NCI-H1930 (cell line): ENCODE data around the gene GPC2.
"Not testable (repeated sequence)": the region's sequence is repeated elsewhere in the genome, so short reads cannot be mapped to it uniquely, and the experiment has no call there.

ENCODE experiments used
- DNase-seq, 2 experiments: peaks; one replicate each; lab custom pipeline; 2025; lab: John Stamatoyannopoulos, UW

The GPC2 gene

GRCh38 chr7:100177045-100178001, at the start of gene GPC2, which contains the start of gene STAG3:
TSS of gene GPC2 (minus strand) at chr7:100177381. CDS start at chr7:100177199, 182 bp downstream.
TSS of gene STAG3 (plus strand) at chr7:100177918. CDS start at chr7:100180557, 2,639 bp downstream.
- DNase-seq = peak; percentile 100

GRCh38 chr7:100224891-100225290, 47.7 kb upstream of the GPC2 start:
- not testable (repeated sequence) for DNase-seq

GRCh38 chr7:100223376-100223927, 46.3 kb upstream of the GPC2 start:
- not testable (repeated sequence) for DNase-seq

DNA sequence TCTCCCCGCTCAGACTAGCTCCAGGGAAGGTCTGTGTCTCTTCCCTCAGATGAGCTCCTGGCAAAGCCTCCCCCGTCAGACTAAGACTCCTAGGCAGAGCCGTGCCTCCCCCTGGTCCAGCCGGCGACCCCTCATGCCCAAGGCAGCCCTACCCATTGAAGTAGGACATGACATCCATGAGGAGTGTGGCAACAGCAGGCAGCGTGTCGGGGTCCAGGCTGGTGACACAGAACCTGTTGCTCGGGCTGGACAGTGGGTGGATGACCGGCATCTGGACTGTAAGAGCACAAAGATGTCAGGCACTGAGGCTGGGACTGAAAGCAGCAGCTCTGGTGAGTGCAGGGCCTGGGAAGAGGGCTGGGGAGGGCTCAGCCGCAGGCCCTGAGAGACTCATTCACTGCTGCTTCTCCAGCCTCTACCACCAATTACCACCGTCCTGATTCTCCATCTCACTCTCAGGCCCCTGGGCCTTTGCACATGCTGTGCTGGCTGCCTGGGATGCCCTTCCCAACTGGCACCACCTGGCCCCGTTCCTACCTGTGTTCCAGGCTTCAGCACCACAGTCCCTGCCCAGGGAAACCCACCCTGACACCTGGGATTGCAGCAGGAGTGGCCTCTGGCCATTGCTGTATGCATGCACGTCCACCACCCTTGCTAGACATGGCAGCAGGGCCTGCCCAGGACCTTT, 45.4 kb upstream of the GPC2 start:
- no peak for DNase-seq

DNA sequence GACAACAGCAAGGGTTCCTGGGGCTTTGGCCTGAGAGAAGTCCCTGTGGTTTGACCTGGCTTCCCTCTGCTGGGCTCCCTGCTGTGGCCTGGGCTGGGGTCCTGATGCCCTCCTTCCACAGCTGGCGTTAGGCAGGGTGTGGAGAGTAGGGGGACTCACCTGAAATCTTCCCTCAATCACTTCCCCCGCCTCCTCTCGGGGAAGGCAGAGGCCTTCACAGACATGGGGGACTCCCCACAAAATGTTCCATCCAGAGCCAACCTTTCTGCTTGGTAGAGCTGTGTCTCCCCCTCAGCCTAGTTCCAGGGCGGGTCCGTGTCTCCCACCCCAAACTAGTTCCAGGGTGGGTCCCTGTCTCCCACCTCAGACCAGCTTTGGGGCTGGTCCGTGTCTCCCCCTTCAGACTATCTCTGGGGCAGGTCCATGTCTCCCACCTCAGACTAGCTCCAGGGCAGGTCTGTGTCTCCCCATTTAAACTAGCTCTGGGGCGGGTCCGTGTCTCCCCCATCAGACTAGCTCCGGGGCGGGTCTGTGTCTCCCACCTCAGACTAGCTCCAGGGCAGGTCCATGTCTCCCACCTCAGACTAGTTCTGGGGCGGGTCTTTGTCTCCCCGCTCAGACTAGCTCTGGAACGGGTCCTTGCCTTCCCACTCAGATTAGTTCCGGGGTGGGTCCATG, 44.7 kb upstream of the GPC2 start:
- DNase-seq = no peak

GRCh38 chr7:100221231-100221718, 44.1 kb upstream of the GPC2 start:
- DNase-seq = no peak

GRCh38 chr7:100220586-100221230, 43.5 kb upstream of the GPC2 start:
- no peak for DNase-seq

- DNase-seq = not testable (repeated sequence)
These were observed 42.8 kb upstream of the GPC2 start, which contains the start of gene PVRIG for GRCh38 chr7:100219801-100220585. TSS of gene PVRIG (plus strand) at chr7:100219949. CDS start at chr7:100219971, 22 bp downstream.

GRCh38 chr7:100219271-100219737, 42.1 kb upstream of the GPC2 start:
- no peak for DNase-seq

- DNase-seq = peak in 1 of 2 experiments; percentile 63
These were observed 40.8 kb upstream of the GPC2 start for GRCh38 chr7:100217934-100218333.

- no peak for DNase-seq
These were observed 38.7 kb upstream of the GPC2 start for GRCh38 chr7:100215895-100216294.

GRCh38 chr7:100214356-100214755, 37.2 kb upstream of the GPC2 start:
- DNase-seq = not testable (repeated sequence)

- no peak for DNase-seq
These were observed 36.5 kb upstream of the GPC2 start for GRCh38 chr7:100213672-100214071.

GRCh38 chr7:100212631-100213286, 35.6 kb upstream of the GPC2 start:
- no peak for DNase-seq

- no peak for DNase-seq
These were observed 34.2 kb upstream of the GPC2 start for GRCh38 chr7:100211342-100211780.

DNA sequence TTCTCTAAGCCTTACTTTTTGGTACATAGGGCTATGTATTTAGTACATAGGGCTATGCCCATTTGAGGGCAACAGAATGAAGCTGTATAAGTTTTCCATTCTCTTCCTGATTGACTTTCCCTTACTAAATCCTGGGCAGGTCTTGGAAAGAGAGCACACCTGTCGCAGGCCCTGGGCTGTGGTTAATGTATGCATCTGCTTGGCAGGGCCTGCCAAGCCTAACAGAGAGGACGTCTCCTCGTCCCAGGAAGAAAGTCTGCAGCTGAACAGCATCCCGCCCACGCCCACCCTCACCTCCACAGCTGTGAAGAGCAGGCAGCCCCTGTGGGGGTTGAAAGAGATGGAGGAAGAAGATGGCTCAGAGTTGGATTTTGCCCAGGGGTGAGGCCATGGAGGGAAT, 33.6 kb upstream of the GPC2 start:
- DNase-seq = no peak

DNA sequence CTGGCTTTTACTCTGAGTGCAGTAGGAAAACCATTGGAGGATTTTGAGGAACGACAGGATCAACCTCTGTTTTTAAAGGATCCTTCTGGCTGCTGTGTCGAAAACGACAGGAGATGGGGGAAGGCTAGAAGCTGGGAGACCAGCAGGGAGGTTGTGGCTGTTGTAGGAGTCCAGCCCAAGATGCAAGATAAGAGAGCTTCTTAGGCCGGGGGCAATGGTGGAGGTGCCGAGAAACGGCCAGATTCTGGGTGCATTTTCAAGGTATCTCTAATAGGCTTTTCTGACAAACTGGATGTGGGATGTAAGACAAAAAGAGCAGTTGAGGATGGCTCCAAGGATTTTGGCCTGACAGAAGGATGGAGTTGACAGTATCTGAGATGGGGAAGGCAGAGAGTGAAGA, 32.3 kb upstream of the GPC2 start:
- DNase-seq = no peak

- DNase-seq = no peak
These were observed 31.8 kb upstream of the GPC2 start for GRCh38 chr7:100208911-100209408.

- no peak for DNase-seq
These were observed 27.3 kb upstream of the GPC2 start for GRCh38 chr7:100204454-100204853.
